Measurements from ENCODE around the gene MYBL2.

DNA sequence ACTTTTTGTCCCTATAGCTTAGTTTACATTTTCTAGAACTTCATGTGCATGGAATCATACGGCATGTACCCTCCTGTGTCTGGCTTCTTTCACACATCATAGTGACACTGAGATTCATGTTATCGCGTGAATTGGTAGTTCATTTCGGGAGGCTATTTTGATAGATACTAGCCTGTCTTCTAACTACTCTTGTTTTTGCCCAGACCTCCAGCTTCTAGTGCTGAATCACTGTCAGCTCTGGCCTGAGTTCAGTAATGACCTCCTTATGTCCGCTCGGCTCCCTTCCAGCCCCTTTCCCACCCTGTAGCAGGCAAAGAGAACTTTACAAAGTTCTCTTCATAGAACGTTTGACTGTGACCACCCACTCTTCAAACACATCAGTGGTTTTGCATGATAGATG lies 14.1 kb downstream of the MYBL2 start:
- TF ChIP-seq, protein P1, sequence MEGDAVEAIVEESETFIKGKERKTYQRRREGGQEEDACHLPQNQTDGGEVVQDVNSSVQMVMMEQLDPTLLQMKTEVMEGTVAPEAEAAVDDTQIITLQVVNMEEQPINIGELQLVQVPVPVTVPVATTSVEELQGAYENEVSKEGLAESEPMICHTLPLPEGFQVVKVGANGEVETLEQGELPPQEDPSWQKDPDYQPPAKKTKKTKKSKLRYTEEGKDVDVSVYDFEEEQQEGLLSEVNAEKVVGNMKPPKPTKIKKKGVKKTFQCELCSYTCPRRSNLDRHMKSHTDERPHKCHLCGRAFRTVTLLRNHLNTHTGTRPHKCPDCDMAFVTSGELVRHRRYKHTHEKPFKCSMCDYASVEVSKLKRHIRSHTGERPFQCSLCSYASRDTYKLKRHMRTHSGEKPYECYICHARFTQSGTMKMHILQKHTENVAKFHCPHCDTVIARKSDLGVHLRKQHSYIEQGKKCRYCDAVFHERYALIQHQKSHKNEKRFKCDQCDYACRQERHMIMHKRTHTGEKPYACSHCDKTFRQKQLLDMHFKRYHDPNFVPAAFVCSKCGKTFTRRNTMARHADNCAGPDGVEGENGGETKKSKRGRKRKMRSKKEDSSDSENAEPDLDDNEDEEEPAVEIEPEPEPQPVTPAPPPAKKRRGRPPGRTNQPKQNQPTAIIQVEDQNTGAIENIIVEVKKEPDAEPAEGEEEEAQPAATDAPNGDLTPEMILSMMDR (IDR thresholded peaks at IDR 0.05; ENCODE audit: poor library complexity), result no peak
- TF ChIP-seq EZH2phosphoT487 (IDR thresholded peaks at IDR 0.05; ENCODE audit: low read depth, severe bottlenecking, unreplicated experiment) (no peak), EZH2 (IDR thresholded peaks at IDR 0.05; ENCODE audit: borderline replicate concordance) (no peak)
